ENCODE results near the gene NME7. TPM values are rescaled to one million over a fixed set of nuclear protein-coding genes. Genes with fewer than 3 reads are reported as not detected.
A peak's percentile ranks its signal among the peaks of the same experiment; 100 is the strongest.

NME7 gene
- polyA plus RNA-seq, 4 donors, result 2.2 to 18.8 (median 8.8) TPM

DNA sequence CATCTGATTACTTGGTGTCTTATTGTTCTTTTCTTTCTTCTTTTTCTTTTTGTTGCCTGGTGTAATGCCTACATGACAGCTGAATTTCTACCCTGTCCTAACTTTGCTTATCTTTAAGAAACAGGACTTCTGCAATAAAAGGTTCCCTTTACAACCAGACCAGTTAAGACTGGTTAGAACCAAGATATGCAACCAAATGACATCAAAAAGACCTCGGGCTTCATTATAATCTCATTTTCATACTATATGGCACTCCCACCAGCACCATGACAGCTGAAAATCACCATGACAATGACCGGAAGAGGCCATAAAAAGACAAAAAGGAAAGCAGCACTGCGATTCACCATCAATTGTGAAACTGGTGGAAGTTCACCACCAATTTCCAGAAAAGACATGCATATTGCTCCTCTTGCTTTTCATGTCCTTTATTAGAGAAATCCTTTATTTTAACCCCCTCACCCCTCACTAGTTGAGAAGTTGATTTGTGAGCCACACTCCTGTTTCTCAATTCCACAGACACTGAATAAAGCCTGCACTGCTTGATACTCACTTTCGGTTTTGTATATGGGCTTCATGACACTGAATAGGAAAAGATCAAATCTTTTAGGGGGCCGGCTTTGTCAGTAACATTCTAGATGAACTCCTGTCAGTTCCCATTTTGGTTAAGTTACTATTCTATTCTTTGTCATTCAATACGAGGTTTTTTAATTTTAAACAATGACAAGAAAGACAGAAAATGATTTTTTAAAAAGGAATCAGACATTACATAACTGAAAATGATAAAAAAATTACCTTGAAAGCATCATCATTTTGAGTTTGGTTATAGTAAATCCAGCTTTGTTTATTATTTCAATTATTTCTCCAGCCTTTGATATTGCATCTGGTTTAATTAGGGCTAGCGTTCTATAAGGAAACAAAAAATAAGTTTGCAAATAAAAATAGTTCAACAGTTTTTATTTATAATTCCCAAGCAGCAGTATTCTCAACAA, 58.1 kb downstream of the NME7 start:
- FAIRE-seq, result no peak
- Histone ChIP-seq H3K27me3 (ENCODE audit: control insufficient read depth in 3 of 3, insufficient read depth in 3 of 3, low read length in 3 of 3) (no peaks in the 10 kb centered on the region), H3K36me3 (ENCODE audit: control insufficient read depth in 3 of 3, insufficient read depth in 2 of 3, low read depth in 1 of 3, low read length in 3 of 3) (no peaks in the 10 kb centered on the region), H3K27ac (ENCODE audit: low read depth in 1 of 3, low read length in 2 of 3) (no peak overlapping the region), H3K9me3 (ENCODE audit: control insufficient read depth in 2 of 2, insufficient read depth in 1 of 2, low read depth in 1 of 2, low read length in 1 of 2) (peaks cover 0 to 2% of the 10 kb centered on the region in 2 donors), H3K4me3 (ENCODE audit: low read depth in 1 of 3, low read length in 3 of 3) (peak overlapping the region in 1 of 3 donors; percentile 33), H3K4me1 (ENCODE audit: control insufficient read depth in 3 of 3, insufficient read depth in 2 of 3, low read depth in 1 of 3, low read length in 2 of 3) (peaks cover 0 to 5% (median 2%) of the 10 kb centered on the region in 3 donors)
- 27 to 55% (median 44%) methylated on average over 7 of the region's 7 CpGs for WGBS, 3 donors
- DNase-seq, result peak; percentile 14 to 36

DNA sequence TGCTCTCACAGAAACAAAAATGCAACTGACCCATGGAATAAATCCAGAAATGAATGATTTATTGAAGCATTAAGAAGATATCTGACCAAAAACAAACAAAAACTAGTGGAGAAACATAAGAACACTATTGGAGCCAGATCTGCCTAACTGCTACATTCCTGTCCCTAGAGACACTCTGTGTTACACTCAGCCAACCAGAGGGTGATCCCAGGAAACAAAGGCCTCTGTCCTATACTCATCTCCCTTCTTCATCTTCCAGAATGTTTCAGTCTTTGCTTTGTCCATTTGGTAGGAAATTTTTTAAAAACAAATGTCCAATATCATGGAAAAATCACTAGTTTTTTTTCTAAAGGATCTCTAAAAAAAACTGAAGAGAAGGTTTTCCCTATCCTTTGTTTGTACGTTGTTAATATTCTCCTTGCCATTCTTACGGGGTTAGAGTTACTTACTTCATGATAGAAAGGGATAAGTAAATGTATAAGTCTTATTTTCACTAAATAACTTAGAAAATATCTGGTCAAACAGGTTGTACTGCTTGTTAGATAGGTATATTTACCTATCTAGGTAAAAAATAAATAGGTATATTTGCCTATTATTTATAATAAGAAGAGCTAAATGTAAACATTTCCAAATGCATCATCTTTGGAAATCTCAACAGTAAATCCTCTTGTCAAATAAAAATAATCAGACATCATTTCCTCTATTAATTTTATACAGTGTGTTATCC, 59.1 kb downstream of the NME7 start:
- WGBS, 3 donors, result 90 to 92% (median 91%) methylated on average over 2 of the region's 2 CpGs
- Histone ChIP-seq H3K9me3 (ENCODE audit: control insufficient read depth in 2 of 2, insufficient read depth in 1 of 2, low read depth in 1 of 2, low read length in 1 of 2) (peaks cover 0 to 2% of the 10 kb centered on the region in 2 donors), H3K36me3 (ENCODE audit: control insufficient read depth in 3 of 3, insufficient read depth in 2 of 3, low read depth in 1 of 3, low read length in 3 of 3) (no peaks in the 10 kb centered on the region), H3K27me3 (ENCODE audit: control insufficient read depth in 3 of 3, insufficient read depth in 3 of 3, low read length in 3 of 3) (no peaks in the 10 kb centered on the region), H3K27ac (ENCODE audit: low read depth in 1 of 3, low read length in 2 of 3) (no peak overlapping the region), H3K4me3 (ENCODE audit: low read depth in 1 of 3, low read length in 3 of 3) (no peak overlapping the region), H3K4me1 (ENCODE audit: control insufficient read depth in 3 of 3, insufficient read depth in 2 of 3, low read depth in 1 of 3, low read length in 2 of 3) (peaks cover 0 to 5% (median 2%) of the 10 kb centered on the region in 3 donors)
- no peak for DNase-seq
- FAIRE-seq, result no peak

DNA sequence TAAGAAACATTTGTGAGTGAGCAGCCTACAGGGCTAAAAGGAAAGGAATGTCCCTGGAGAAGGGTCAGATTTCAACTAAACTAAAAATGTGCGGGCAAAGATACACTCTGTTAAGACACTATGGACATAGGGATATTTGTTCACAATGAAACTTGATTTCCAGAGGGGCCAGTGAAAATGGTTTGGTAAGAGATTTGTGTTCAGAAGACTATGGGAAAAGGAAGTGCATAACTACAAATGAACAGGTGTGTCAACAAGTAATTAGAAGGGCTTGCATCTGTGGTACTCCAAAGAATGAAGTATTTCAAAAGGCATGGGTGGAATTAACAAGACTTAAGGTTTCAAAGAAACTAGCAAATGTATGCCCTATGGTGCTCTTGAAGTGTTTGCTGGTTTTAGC, 60.4 kb downstream of the NME7 start:
- no peak overlapping the region for H3K27ac ChIP-seq (ENCODE audit: low read depth in 1 of 3, low read length in 2 of 3)
- FAIRE-seq (no peak), DNase-seq (no peak)
- peaks cover 0 to 4% (median 2%) of the 10 kb centered on the region in 3 donors for H3K4me1 ChIP-seq (ENCODE audit: control insufficient read depth in 3 of 3, insufficient read depth in 2 of 3, low read depth in 1 of 3, low read length in 2 of 3)
- peaks cover 0 to 2% of the 10 kb centered on the region in 2 donors for H3K9me3 ChIP-seq (ENCODE audit: control insufficient read depth in 2 of 2, insufficient read depth in 1 of 2, low read depth in 1 of 2, low read length in 1 of 2)
- WGBS, 3 donors, result 94 to 100% (median 96%) methylated on average over 1 of the region's 1 CpG
- H3K36me3 ChIP-seq (ENCODE audit: control insufficient read depth in 3 of 3, insufficient read depth in 2 of 3, low read depth in 1 of 3, low read length in 3 of 3), result no peaks in the 10 kb centered on the region
- no peaks in the 10 kb centered on the region for H3K27me3 ChIP-seq (ENCODE audit: control insufficient read depth in 3 of 3, insufficient read depth in 3 of 3, low read length in 3 of 3)
- H3K4me3 ChIP-seq (ENCODE audit: low read depth in 1 of 3, low read length in 3 of 3), result no peak overlapping the region

GRCh38 chr1:169305948-169306347, 61.6 kb downstream of the NME7 start:
- Histone ChIP-seq H3K27me3 (ENCODE audit: control insufficient read depth in 3 of 3, insufficient read depth in 3 of 3, low read length in 3 of 3) (no peaks in the 10 kb centered on the region), H3K27ac (ENCODE audit: low read depth in 1 of 3, low read length in 2 of 3) (no peak overlapping the region), H3K36me3 (ENCODE audit: control insufficient read depth in 3 of 3, insufficient read depth in 2 of 3, low read depth in 1 of 3, low read length in 3 of 3) (no peaks in the 10 kb centered on the region), H3K9me3 (ENCODE audit: control insufficient read depth in 2 of 2, insufficient read depth in 1 of 2, low read depth in 1 of 2, low read length in 1 of 2) (peaks cover 0 to 2% of the 10 kb centered on the region in 2 donors), H3K4me1 (ENCODE audit: control insufficient read depth in 3 of 3, insufficient read depth in 2 of 3, low read depth in 1 of 3, low read length in 2 of 3) (peaks cover 0 to 2% (median 0%) of the 10 kb centered on the region in 3 donors), H3K4me3 (ENCODE audit: low read depth in 1 of 3, low read length in 3 of 3) (no peak overlapping the region)
- no peak for DNase-seq
- no peak for FAIRE-seq
- WGBS, 3 donors, result 96 to 99% (median 97%) methylated on average over 2 of the region's 2 CpGs

GRCh38 chr1:169305356-169305755, 62.2 kb downstream of the NME7 start:
- H3K4me3 ChIP-seq (ENCODE audit: low read depth in 1 of 3, low read length in 3 of 3), result no peak overlapping the region
- FAIRE-seq, result no peak
- H3K27me3 ChIP-seq (ENCODE audit: control insufficient read depth in 3 of 3, insufficient read depth in 3 of 3, low read length in 3 of 3), result no peaks in the 10 kb centered on the region
- H3K4me1 ChIP-seq (ENCODE audit: control insufficient read depth in 3 of 3, insufficient read depth in 2 of 3, low read depth in 1 of 3, low read length in 2 of 3), result peaks cover 0 to 2% (median 0%) of the 10 kb centered on the region in 3 donors
- no peak overlapping the region for H3K27ac ChIP-seq (ENCODE audit: low read depth in 1 of 3, low read length in 2 of 3)
- WGBS, 3 donors, result 95 to 97% (median 96%) methylated on average over 5 of the region's 5 CpGs
- no peaks in the 10 kb centered on the region for H3K36me3 ChIP-seq (ENCODE audit: control insufficient read depth in 3 of 3, insufficient read depth in 2 of 3, low read depth in 1 of 3, low read length in 3 of 3)
- no peak for DNase-seq
- H3K9me3 ChIP-seq (ENCODE audit: control insufficient read depth in 2 of 2, insufficient read depth in 1 of 2, low read depth in 1 of 2, low read length in 1 of 2), result peaks cover 0 to 2% of the 10 kb centered on the region in 2 donors

DNA sequence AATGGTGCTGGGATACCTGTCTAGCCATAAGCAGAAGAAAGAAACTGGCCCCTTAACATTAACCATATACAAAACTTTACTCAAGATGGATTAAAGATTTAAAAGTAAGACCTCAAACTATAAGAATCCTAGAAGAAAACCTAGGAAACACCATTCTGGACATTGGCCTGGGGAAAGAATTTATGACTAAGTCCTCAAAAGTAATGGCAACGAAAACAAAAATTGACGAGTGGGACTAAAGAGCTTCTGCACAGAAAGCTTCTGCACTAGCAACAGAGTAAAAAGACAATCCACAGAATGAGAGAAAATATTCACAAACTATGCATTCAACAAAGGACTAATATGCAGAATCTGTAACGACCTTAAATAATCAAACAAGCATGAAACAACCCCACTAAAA, 66.7 kb downstream of the NME7 start:
- DNase-seq, result no peak
- 60 to 83% (median 69%) methylated on average over 3 of the region's 3 CpGs for WGBS, 3 donors
- peaks cover 0 to 2% (median 0%) of the 10 kb centered on the region in 3 donors for H3K36me3 ChIP-seq (ENCODE audit: control insufficient read depth in 3 of 3, insufficient read depth in 2 of 3, low read depth in 1 of 3, low read length in 3 of 3)
- H3K27ac ChIP-seq (ENCODE audit: low read depth in 1 of 3, low read length in 2 of 3), result no peak overlapping the region
- no peak overlapping the region for H3K4me3 ChIP-seq (ENCODE audit: low read depth in 1 of 3, low read length in 3 of 3)
- H3K4me1 ChIP-seq (ENCODE audit: control insufficient read depth in 3 of 3, insufficient read depth in 2 of 3, low read depth in 1 of 3, low read length in 2 of 3), result no peaks in the 10 kb centered on the region
- FAIRE-seq, result no peak
- H3K27me3 ChIP-seq (ENCODE audit: control insufficient read depth in 3 of 3, insufficient read depth in 3 of 3, low read length in 3 of 3), result no peaks in the 10 kb centered on the region
- no peaks in the 10 kb centered on the region for H3K9me3 ChIP-seq (ENCODE audit: control insufficient read depth in 2 of 2, insufficient read depth in 1 of 2, low read depth in 1 of 2, low read length in 1 of 2)

DNA sequence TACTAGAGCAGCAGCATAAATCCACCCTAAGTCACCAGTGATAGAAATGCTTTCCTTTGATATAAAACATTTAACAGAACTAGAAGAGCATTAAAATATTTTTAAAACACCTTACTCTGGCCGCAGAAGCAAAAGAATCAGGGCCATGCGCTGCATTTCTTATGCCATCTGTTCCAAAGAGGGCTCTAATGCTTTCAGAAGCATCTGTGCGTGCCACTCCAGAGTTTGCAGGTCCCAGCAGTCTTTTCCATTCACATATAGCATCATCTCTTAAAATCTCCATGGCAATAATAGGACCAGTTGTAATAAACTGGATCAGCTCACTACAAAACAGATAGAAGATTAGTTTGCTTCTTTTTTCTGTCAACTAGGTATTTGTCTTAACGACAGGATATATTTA, 69.2 kb downstream of the NME7 start:
- Histone ChIP-seq H3K27ac (ENCODE audit: low read depth in 1 of 3, low read length in 2 of 3) (no peak overlapping the region), H3K27me3 (ENCODE audit: control insufficient read depth in 3 of 3, insufficient read depth in 3 of 3, low read length in 3 of 3) (no peaks in the 10 kb centered on the region), H3K36me3 (ENCODE audit: control insufficient read depth in 3 of 3, insufficient read depth in 2 of 3, low read depth in 1 of 3, low read length in 3 of 3) (peaks cover 0 to 2% (median 0%) of the 10 kb centered on the region in 3 donors), H3K4me3 (ENCODE audit: low read depth in 1 of 3, low read length in 3 of 3) (no peak overlapping the region), H3K9me3 (ENCODE audit: control insufficient read depth in 2 of 2, insufficient read depth in 1 of 2, low read depth in 1 of 2, low read length in 1 of 2) (no peaks in the 10 kb centered on the region), H3K4me1 (ENCODE audit: control insufficient read depth in 3 of 3, insufficient read depth in 2 of 3, low read depth in 1 of 3, low read length in 2 of 3) (no peaks in the 10 kb centered on the region)
- DNase-seq (no peak), FAIRE-seq (no peak)
- WGBS, 3 donors, result 94 to 97% (median 95%) methylated on average over 4 of the region's 4 CpGs

DNA sequence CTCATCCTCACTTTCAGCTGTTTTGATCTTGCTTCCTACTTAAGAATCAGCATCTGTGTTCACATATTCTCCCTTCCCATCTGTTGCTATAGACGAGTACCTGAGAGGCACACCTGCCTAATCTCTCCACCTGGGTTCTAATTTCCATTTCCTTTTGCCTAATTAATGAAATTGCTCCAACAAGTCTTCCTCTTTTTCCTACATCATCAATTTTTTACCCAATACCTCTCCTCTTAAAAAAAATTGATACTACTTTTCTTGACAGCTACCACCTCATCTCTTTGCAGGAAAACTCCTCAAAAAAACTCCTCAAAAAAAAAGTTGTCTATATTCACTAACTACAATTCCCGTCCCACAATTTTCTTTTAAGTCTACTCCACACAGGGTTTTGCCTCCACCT, 71.8 kb downstream of the NME7 start:
- H3K4me3 ChIP-seq (ENCODE audit: low read depth in 1 of 3, low read length in 3 of 3), result no peak overlapping the region
- 88 to 90% (median 90%) methylated on average over 2 of the region's 2 CpGs for WGBS, 3 donors
- DNase-seq, result no peak
- FAIRE-seq, result no peak
- H3K4me1 ChIP-seq (ENCODE audit: control insufficient read depth in 3 of 3, insufficient read depth in 2 of 3, low read depth in 1 of 3, low read length in 2 of 3), result no peaks in the 10 kb centered on the region
- H3K27ac ChIP-seq (ENCODE audit: low read depth in 1 of 3, low read length in 2 of 3), result no peak overlapping the region
- H3K9me3 ChIP-seq (ENCODE audit: control insufficient read depth in 2 of 2, insufficient read depth in 1 of 2, low read depth in 1 of 2, low read length in 1 of 2), result no peaks in the 10 kb centered on the region
- no peaks in the 10 kb centered on the region for H3K27me3 ChIP-seq (ENCODE audit: control insufficient read depth in 3 of 3, insufficient read depth in 3 of 3, low read length in 3 of 3)
- H3K36me3 ChIP-seq (ENCODE audit: control insufficient read depth in 3 of 3, insufficient read depth in 2 of 3, low read depth in 1 of 3, low read length in 3 of 3), result peaks cover 0 to 2% (median 0%) of the 10 kb centered on the region in 3 donors

All from small intestine (tissue), 7 donors.